ENCODE measurements around the gene ANKLE2. TPM values are rescaled to one million over a fixed set of nuclear protein-coding genes. Genes with fewer than 3 reads are reported as not detected.

The ANKLE2 gene
- total and polyA plus RNA-seq, 10 of the 15 experiments (the other 5 are each of a cell fraction or from before 2014, with no cell fraction given): 4.3 to 89.4 (median 53.0) TPM

GRCh38 chr12:132734206-132734605 is 27.4 kb downstream of the ANKLE2 start:
- no peak for TF ChIP-seq TBL1XR1 (IDR thresholded peaks at IDR 0.05; ENCODE audit: low read depth, low read length)
- TF ChIP-seq ASH2L (IDR thresholded peaks at IDR 0.05; ENCODE audit: borderline replicate concordance, low read depth): no peak
- no peak for TF ChIP-seq ZNF274 (IDR thresholded peaks at IDR 0.05; ENCODE audit: insufficient read depth, insufficient read length)
- TF ChIP-seq CBX5 (IDR thresholded peaks at IDR 0.05; ENCODE audit: low read depth): no peak
- no peak for TF ChIP-seq E4F1 (IDR thresholded peaks at IDR 0.05; ENCODE audit: borderline replicate concordance, partially characterized antibody)
- no peak for TF ChIP-seq KAT2A (conservative IDR thresholded peaks at IDR 0.05; ENCODE audit: control insufficient read depth, low read depth, low read length)
- TF ChIP-seq ZNF592 (IDR thresholded peaks at IDR 0.05): no peak
- TF ChIP-seq RCOR1 (conservative IDR thresholded peaks at IDR 0.05; ENCODE audit: low read depth, low read length): no peak
- TF ChIP-seq BRCA1 (IDR thresholded peaks at IDR 0.05; ENCODE audit: low read depth, low read length): no peak
- no peak for TF ChIP-seq CHD4 (IDR thresholded peaks at IDR 0.05)
- no peak for TF ChIP-seq RBBP5 (conservative IDR thresholded peaks at IDR 0.05)
- no peak for TF ChIP-seq YBX1 (IDR thresholded peaks at IDR 0.05)
- no peak for TF ChIP-seq HSF1 (IDR thresholded peaks at IDR 0.05; ENCODE audit: low read depth, low read length)
- no peaks in the 10 kb centered on the region for H3K27me3 ChIP-seq (replicated peaks in 1 of 2; ENCODE audit: control insufficient read depth in 2 of 2, insufficient read depth in 2 of 2, low read length in 1 of 2)
- ATAC-seq (no peak), FAIRE-seq (no peak), DNase-seq (ENCODE audit: low read depth, low spot score) (no peak)
- H3K9me3 ChIP-seq (replicated peaks; ENCODE audit: control insufficient read depth, insufficient read depth, low read length): no peaks in the 10 kb centered on the region
- no peaks in the 10 kb centered on the region for H3K79me2 ChIP-seq (ENCODE audit: control insufficient read depth, insufficient read depth, low read length)
- WGBS (ENCODE audit: insufficient coverage, insufficient replicate concordance, low lambda C conversion rate, missing lambda C conversion rate): 79% methylated on average over 10 of the region's 10 CpGs
- ChIA-PET CTCF (no interaction called here), SMC1A (ENCODE audit: uncharacterized antibody, unreplicated experiment) (no interaction called here), POLR2A (no interaction called here), RAD21 (ENCODE audit: unreplicated experiment) (no interaction called here)
- in situ Hi-C loops (cut with MboI) (no loop called here), intact Hi-C loops (cut with micrococcal nuclease; ENCODE audit: unreplicated experiment) (no loop called here)
- no TSS peak for BruUV-seq (replicated peaks)
- H3K9ac ChIP-seq (ENCODE audit: control insufficient read depth, insufficient read depth, low read length): no peak overlapping the region
- no peak overlapping the region for H3K4me3 ChIP-seq
- H3K36me3 ChIP-seq (ENCODE audit: control insufficient read depth in 2 of 2, insufficient read depth in 2 of 2, low read length in 1 of 2): peaks cover 29 to 33% of the 10 kb centered on the region in 2 experiments
- no peak overlapping the region for H2AFZ ChIP-seq (ENCODE audit: control insufficient read depth, low read depth, low read length)
- no peaks in the 10 kb centered on the region for H3K4me1 ChIP-seq (ENCODE audit: control insufficient read depth, insufficient read depth, low read length)
- H3K27ac ChIP-seq (ENCODE audit: control insufficient read depth, insufficient read depth): no peak overlapping the region
- no peaks in the 10 kb centered on the region for H4K20me1 ChIP-seq (ENCODE audit: control insufficient read depth, insufficient read depth)
- H3K4me2 ChIP-seq (ENCODE audit: control insufficient read depth, insufficient read depth): no peak overlapping the region
